Activated CD4-positive, alpha-beta T cell treated with anti-CD3 and anti-CD28 coated beads for 36 hours (primary cell): ENCODE measurements around the gene PDGFC. TPM values are rescaled to one million over a fixed set of nuclear protein-coding genes. Genes with fewer than 3 reads are reported as not detected.

Experiments used
- ATAC-seq: fragments of 200-7000 bp; cut with Tn5 transposase; one replicate; pipeline ENCODE4 v1.10.0; 2021; ENCODE audit warnings: mild to moderate bottlenecking, moderate library complexity
- CTCF ChIA-PET: fragments of 350-600 bp; sonication (Branson Sonifier 250); formaldehyde crosslinking; loops from one replicate; lab custom pipeline; 2021; ENCODE audit warnings: antibody characterized with exemption; lab: Charles Lee
- POLR2A ChIA-PET: fragments of 350-600 bp; sonication (Branson Sonifier 250); formaldehyde crosslinking; loops from one replicate; lab custom pipeline; 2021; ENCODE audit warnings: antibody characterized with exemption, inconsistent platforms; lab: Charles Lee
- DNase-seq: peaks from one replicate; pipeline ENCODE4 v3.0.0-alpha.2; 2020
- H3K27ac Mint-ChIP-seq: one replicate; pipeline ENCODE4 v1.8.0; 2021; ENCODE audit warnings: mixed read lengths
- H3K27me3 Mint-ChIP-seq: one replicate; pipeline ENCODE4 v1.8.0; 2021; ENCODE audit warnings: mixed read lengths
- H3K36me3 Mint-ChIP-seq: one replicate; pipeline ENCODE4 v1.8.0; 2021; ENCODE audit warnings: low read depth, mixed read lengths
- H3K4me1 Mint-ChIP-seq: one replicate; pipeline ENCODE4 v1.8.0; 2021; ENCODE audit warnings: mixed read lengths
- H3K4me3 Mint-ChIP-seq: one replicate; pipeline ENCODE4 v1.8.0; 2021; ENCODE audit warnings: mild to moderate bottlenecking, moderate library complexity, mixed read lengths
- H3K9me3 Mint-ChIP-seq: one replicate; pipeline ENCODE4 v1.8.0; 2021; ENCODE audit warnings: low read depth, mixed read lengths
- intact Hi-C, 2 experiments: fragments of 100-400 bp; cut with DNase I in 1 of 2; cut with micrococcal nuclease in 1 of 2; formaldehyde crosslinking; loops; one replicate each; pipeline versions ENCODE4 v1.14.2 to v1.15.1; 2022 to 2024; cut with DNase I, micrococcal nuclease
- total RNA-seq, 2 experiments: library from RNA; stranded (reverse); gene quantifications; one replicate each; pipeline ENCODE4 v1.2.3, GENCODE V29; 2021

PDGFC gene
- total RNA-seq, 2 experiments from 2014 or later = not detected

DNA sequence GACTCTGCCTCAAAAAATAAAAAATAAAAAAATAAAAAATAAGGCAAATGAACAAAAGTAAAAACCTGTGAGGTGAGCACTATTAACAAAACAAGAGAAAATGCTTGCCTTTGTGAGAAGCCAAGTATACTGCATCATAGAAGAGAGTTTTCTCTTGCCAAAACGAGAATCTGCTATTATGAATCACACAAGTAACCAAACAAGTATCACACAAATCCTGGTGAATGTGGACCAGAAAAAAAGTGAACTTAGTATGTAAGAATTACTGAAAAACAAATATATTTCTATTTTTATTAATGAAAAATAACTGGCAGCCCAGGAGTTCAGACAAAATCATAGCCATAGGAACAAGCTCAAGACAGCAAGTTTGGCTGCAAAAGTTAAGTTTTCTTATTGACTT, 193.5 kb downstream of the PDGFC start:
- ChIA-PET CTCF (no interaction called here), POLR2A (no interaction called here)
- intact Hi-C loops = no loop called here
- ATAC-seq (no peak), DNase-seq (no peak)
- no peak overlapping the region for H3K4me3 Mint-ChIP-seq
- H3K4me1 Mint-ChIP-seq = no peaks in the 10 kb centered on the region
- no peak overlapping the region for H3K27ac Mint-ChIP-seq
- no peaks in the 10 kb centered on the region for H3K27me3 Mint-ChIP-seq
- no peaks in the 10 kb centered on the region for H3K9me3 Mint-ChIP-seq
- no peaks in the 10 kb centered on the region for H3K36me3 Mint-ChIP-seq

DNA sequence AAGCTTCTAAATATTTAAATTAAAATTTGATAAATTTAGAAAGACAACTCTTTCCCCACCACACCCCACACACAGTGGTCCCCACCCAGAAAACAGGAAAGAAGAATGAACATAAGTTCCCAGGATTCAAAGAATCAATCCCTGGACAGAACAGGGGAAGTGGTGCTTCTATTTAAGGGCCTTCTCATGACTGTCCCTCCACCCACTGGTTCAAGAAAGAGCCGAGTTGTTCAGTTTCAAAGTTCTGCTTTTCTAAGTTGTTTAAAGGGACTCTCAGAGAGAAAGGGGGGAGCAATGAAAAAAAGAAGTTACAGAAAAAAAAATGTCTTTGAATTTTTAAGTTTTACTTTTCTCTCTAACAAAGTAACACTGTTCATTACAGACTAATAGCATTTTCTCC, 195.8 kb downstream of the PDGFC start:
- H3K4me1 Mint-ChIP-seq = no peaks in the 10 kb centered on the region
- ATAC-seq = no peak
- ChIA-PET CTCF (interaction anchor here (1.1 kb wide), 1 partner anchor 8 kb away, joined by 4 read pairs; no protein-coding TSS in a partner anchor), POLR2A (no interaction called here)
- no peaks in the 10 kb centered on the region for H3K9me3 Mint-ChIP-seq
- H3K36me3 Mint-ChIP-seq = no peaks in the 10 kb centered on the region
- intact Hi-C loops = no loop called here
- no peak overlapping the region for H3K27ac Mint-ChIP-seq
- H3K27me3 Mint-ChIP-seq = no peaks in the 10 kb centered on the region
- DNase-seq = no peak
- H3K4me3 Mint-ChIP-seq = no peak overlapping the region

DNA sequence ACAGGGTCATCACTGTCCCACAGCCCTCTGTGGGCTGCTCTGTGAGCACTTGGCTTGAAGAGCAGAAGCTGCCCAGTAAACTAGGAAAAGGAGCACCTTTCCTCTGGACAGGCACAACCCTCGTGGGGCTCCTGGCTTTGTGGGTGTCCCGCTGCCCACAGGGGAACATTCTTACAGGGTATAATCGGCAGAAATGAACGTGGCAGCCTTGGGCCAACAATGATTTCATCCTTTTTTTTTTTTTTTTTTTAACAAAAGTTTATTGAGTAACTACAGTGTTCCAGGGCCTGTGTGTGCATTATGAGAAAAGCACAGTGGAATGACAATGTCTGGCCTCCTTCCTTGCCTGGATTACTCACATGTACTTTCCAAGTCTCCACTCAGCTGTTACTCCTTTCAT, 197.2 kb downstream of the PDGFC start:
- no peak overlapping the region for H3K27ac Mint-ChIP-seq
- intact Hi-C loops = no loop called here
- ChIA-PET POLR2A (no interaction called here), CTCF (no interaction called here)
- ATAC-seq (no peak), DNase-seq (no peak)
- H3K9me3 Mint-ChIP-seq = no peaks in the 10 kb centered on the region
- H3K4me3 Mint-ChIP-seq = no peak overlapping the region
- no peaks in the 10 kb centered on the region for H3K27me3 Mint-ChIP-seq
- no peaks in the 10 kb centered on the region for H3K36me3 Mint-ChIP-seq
- no peaks in the 10 kb centered on the region for H3K4me1 Mint-ChIP-seq

DNA sequence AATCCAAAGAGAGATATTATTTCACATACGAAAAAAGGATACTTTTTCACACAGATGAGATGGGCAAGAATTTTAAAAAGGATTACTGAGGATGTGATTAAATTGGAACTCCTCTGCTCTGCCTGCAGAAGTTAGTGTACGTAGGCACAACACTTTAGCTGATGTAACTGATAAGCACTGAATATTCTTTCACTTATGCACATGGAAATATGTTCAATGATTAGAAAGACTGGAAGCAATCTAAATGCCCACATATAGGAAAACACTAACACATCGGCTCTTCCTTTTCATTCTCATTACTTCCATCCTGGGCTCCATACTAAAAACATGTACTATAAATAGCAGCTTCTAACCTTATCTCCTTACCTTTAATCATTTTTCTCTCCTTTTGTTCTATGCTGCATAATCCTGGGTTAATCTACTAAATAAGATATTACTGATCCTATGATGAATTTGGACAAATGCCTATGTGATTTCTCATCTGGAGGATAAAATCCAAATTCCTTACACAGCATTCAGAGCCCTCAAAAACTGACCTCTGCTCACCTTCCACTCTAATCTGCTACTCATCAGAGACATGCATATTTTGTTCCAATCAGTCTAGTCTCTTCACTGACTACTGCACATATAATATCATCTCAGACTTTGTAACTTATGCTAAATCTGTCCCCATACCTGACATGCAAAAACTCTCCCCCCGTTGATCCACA, 197.8 kb downstream of the PDGFC start:
- intact Hi-C loops = no loop called here
- Mint-ChIP-seq H3K4me1 (no peaks in the 10 kb centered on the region), H3K4me3 (no peak overlapping the region), H3K27ac (no peak overlapping the region), H3K9me3 (no peaks in the 10 kb centered on the region), H3K36me3 (no peaks in the 10 kb centered on the region), H3K27me3 (no peaks in the 10 kb centered on the region)
- ChIA-PET POLR2A (no interaction called here), CTCF (no interaction called here)
- no peak for ATAC-seq
- DNase-seq = no peak

DNA sequence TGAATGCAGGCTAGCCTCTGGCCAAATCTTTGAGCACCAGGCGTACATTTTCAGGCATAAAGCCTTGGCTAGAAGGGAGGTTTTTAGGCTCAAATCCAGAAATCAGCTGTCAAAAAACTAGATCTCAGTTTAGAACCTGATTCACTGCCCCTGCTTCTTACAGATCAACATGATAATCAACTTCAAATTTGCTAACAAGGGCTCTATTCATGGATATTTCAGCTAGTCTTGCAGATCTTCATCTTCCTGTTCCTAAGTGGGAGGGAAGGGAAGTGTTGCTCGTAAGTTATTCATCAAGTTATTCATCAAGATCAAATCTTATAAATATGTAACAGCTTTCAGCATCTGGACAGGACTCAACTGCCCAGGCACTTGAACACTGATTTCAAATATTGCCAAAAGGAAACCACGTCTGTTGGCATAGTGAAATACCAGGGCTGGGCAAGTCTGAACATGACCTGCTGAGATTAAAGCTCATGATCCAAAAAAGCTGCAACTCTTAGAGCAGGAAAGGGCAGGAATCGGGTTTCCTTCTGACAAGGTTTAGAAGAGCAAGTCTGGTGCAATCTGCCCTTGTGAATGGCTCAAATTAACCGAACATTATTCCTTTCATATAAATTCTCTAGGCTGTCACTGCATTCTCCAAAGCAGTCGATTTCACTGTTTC, 200.3 kb downstream of the PDGFC start:
- intact Hi-C loops = no loop called here
- no peak overlapping the region for H3K27ac Mint-ChIP-seq
- H3K27me3 Mint-ChIP-seq = no peaks in the 10 kb centered on the region
- ATAC-seq = no peak
- H3K4me1 Mint-ChIP-seq = no peaks in the 10 kb centered on the region
- H3K36me3 Mint-ChIP-seq = no peaks in the 10 kb centered on the region
- H3K4me3 Mint-ChIP-seq = no peak overlapping the region
- H3K9me3 Mint-ChIP-seq = no peaks in the 10 kb centered on the region
- ChIA-PET POLR2A (no interaction called here), CTCF (no interaction called here)
- no peak for DNase-seq

DNA sequence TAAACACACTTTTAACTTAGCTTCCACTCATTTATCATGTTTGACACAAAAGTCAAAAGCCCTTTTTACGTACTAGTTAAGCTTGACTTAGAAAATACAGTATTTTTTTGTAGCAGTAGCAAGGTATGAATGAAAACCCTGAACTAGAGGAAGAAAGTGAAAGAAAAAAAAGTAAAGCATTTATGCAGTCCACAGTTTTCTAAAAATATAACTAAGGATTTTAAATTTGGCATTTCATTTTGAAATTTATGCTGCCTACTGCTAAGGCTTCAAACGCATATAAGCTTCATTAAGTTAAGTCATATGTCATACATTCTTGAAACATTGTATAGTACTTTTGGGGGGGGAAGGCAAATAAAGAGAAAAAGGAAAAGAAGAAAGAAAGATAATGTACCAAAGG, 201.5 kb downstream of the PDGFC start:
- H3K4me1 Mint-ChIP-seq = no peaks in the 10 kb centered on the region
- ChIA-PET POLR2A (no interaction called here), CTCF (no interaction called here)
- H3K27ac Mint-ChIP-seq = no peak overlapping the region
- no peaks in the 10 kb centered on the region for H3K27me3 Mint-ChIP-seq
- intact Hi-C loops = no loop called here
- no peaks in the 10 kb centered on the region for H3K9me3 Mint-ChIP-seq
- no peak for ATAC-seq
- no peak overlapping the region for H3K4me3 Mint-ChIP-seq
- no peak for DNase-seq
- no peaks in the 10 kb centered on the region for H3K36me3 Mint-ChIP-seq

DNA sequence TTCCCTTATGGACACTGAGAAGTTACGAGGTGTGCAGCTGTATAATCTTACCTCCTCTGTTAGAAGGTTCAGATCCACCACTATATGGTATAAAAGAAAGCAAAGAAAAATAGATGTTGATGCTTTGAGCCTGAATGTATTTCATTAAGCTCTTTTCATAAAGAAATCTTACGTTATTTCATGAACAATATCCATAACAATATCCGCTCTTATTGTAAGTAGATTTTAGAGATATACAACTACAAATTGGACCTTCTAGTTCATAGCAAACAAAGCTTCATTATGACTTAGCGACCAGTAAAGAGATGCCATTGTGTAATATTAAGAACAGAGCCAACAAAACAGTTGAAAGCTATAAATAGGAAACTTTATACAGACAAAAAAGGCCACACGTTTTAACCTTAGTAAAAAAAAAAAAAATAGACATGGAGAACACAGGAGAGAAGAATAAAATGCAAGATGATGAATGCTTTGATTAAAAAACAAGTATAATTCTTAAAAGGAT, 203.6 kb downstream of the PDGFC start:
- H3K36me3 Mint-ChIP-seq = no peaks in the 10 kb centered on the region
- H3K27ac Mint-ChIP-seq = no peak overlapping the region
- intact Hi-C loops = no loop called here
- H3K4me1 Mint-ChIP-seq = no peaks in the 10 kb centered on the region
- DNase-seq (no peak), ATAC-seq (no peak)
- CTCF ChIA-PET = interaction anchor here (1.2 kb wide), 1 partner anchor 8 kb away, joined by 4 read pairs; no protein-coding TSS in a partner anchor
- no peak overlapping the region for H3K4me3 Mint-ChIP-seq
- H3K27me3 Mint-ChIP-seq = no peaks in the 10 kb centered on the region
- POLR2A ChIA-PET = no interaction called here
- no peaks in the 10 kb centered on the region for H3K9me3 Mint-ChIP-seq

DNA sequence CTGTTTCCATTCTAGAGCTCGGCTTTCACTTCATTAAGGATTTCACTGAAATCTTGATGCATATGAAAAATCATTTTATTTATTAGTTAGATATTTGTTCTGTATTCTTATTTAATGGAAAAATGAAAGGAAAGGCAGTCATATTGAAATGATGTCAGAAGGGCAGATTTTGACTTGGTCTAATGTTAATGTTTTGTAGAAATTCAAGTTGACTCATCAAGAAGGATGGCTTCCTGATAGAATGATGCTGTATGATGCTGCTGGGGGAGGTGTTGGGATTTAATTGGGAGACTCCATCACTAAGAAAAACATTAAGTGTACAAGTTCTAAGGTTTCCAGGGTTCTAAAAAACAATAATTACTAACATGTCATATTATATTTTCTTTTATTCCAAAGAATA, 204.8 kb downstream of the PDGFC start:
- Mint-ChIP-seq H3K4me1 (no peaks in the 10 kb centered on the region), H3K9me3 (no peaks in the 10 kb centered on the region), H3K27me3 (no peaks in the 10 kb centered on the region), H3K36me3 (no peaks in the 10 kb centered on the region), H3K4me3 (no peak overlapping the region), H3K27ac (no peak overlapping the region)
- ChIA-PET POLR2A (no interaction called here), CTCF (no interaction called here)
- DNase-seq (no peak), ATAC-seq (no peak)
- intact Hi-C loops = no loop called here

DNA sequence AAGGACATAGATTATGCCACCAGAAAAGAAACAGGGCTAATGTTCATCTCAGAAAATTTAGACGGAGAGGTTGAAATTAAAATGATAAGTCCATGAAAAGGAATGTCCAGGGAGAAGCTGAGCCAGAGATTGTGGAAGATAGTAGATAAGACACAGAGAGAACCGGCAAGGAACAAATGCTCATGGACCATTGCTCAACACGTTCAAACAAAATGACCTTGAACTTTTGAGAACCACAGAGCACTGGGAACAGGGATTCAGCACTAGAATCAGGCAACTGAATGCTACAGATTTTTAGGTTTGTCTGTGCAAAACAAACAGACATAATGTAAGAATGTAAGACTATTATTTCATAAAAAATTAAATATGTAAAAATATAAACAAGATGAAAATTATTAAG, 206.3 kb downstream of the PDGFC start:
- no peaks in the 10 kb centered on the region for H3K4me1 Mint-ChIP-seq
- intact Hi-C loops = no loop called here
- no peaks in the 10 kb centered on the region for H3K9me3 Mint-ChIP-seq
- no peak for ATAC-seq
- ChIA-PET CTCF (no interaction called here), POLR2A (no interaction called here)
- no peak overlapping the region for H3K27ac Mint-ChIP-seq
- no peak overlapping the region for H3K4me3 Mint-ChIP-seq
- no peaks in the 10 kb centered on the region for H3K36me3 Mint-ChIP-seq
- no peak for DNase-seq
- no peaks in the 10 kb centered on the region for H3K27me3 Mint-ChIP-seq

DNA sequence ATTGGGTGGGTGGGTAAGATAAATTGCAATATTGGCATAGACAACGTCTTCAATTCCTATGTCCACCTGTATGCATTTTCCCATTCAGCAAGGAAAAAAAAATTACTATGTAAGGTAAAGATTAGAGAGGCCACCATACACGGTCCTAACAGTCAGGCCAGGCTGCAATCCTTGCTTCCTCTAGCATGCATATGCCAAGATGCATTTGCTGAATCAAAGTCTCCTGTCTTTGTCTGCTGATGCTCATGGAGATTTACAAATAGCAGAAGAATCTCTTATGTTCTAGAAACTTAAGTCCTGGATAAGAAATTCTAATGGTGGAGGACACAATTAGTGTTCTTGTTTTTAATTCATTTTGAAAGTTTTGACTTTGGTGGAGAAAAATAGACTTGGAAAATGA, 206.8 kb downstream of the PDGFC start:
- ChIA-PET CTCF (no interaction called here), POLR2A (no interaction called here)
- no peaks in the 10 kb centered on the region for H3K9me3 Mint-ChIP-seq
- intact Hi-C loops = no loop called here
- H3K4me1 Mint-ChIP-seq = no peaks in the 10 kb centered on the region
- no peak for DNase-seq
- no peak overlapping the region for H3K4me3 Mint-ChIP-seq
- no peak for ATAC-seq
- no peaks in the 10 kb centered on the region for H3K27me3 Mint-ChIP-seq
- H3K36me3 Mint-ChIP-seq = no peaks in the 10 kb centered on the region
- no peak overlapping the region for H3K27ac Mint-ChIP-seq

DNA sequence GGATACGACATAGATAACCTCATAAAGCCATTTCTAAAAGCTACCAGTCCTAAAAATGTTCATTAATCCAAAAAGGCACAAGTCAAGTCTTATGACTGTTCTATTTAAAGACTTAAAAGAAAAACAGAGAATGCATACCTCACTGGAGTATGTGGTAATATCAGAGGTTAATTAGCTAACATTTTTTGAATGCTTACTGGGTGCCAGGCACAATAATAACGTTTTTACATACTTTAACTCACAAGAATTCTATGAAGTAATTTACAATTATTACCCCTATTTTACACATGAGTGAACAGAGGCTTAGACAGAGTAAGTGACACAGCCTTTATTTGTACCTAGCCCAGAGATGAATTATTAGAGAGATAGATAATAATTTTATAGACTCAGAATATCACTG, 207.5 kb downstream of the PDGFC start:
- ATAC-seq = no peak
- ChIA-PET POLR2A (no interaction called here), CTCF (no interaction called here)
- Mint-ChIP-seq H3K9me3 (no peaks in the 10 kb centered on the region), H3K4me3 (no peak overlapping the region), H3K4me1 (no peaks in the 10 kb centered on the region), H3K36me3 (no peaks in the 10 kb centered on the region), H3K27ac (no peak overlapping the region), H3K27me3 (no peaks in the 10 kb centered on the region)
- DNase-seq = no peak
- intact Hi-C loops = no loop called here

DNA sequence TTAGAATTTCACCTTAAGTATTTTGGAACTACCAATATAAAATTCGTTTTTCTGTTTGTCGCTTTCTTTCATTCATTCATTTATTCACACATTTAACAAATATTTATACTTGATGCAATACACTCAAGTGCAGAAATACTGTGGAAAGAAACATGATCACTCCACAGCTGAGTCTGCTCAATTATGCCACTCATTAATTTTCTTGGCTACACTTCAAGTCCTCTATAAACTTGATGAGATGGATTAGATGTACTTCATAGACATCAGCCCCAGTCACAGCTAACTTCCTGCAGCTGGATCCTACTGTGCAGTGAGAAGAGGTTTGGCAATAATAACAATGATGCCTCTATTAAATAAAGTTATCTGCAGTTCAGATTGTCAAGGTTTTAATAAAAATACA, 208.1 kb downstream of the PDGFC start:
- Mint-ChIP-seq H3K36me3 (no peaks in the 10 kb centered on the region), H3K27me3 (no peaks in the 10 kb centered on the region), H3K4me3 (no peak overlapping the region), H3K27ac (no peak overlapping the region), H3K9me3 (no peaks in the 10 kb centered on the region), H3K4me1 (no peaks in the 10 kb centered on the region)
- no peak for DNase-seq
- intact Hi-C loops = no loop called here
- ChIA-PET CTCF (interaction anchor here (0.6 kb wide), 1 partner anchor 1349 kb away, joined by 3 read pairs; no protein-coding TSS in a partner anchor), POLR2A (no interaction called here)
- no peak for ATAC-seq
